ENCODE measurements around the gene KCNK15. TPM values are rescaled to one million over a fixed set of nuclear protein-coding genes. Genes with fewer than 3 reads are reported as not detected.

The KCNK15 gene
- total RNA-seq, 1 experiment from 2014 or later = 0.33 TPM

- Mint-ChIP-seq H3K27ac (peak overlapping the region in 2 of 3 experiments; percentile 15 to 90; a peak in 3 of 7 replicates), H3K9me3 (no peaks in the 10 kb centered on the region), H3K4me3 (peak overlapping the region in 1 of 2 experiments; percentile 15; a peak in 1 of 5 replicates), H3K36me3 (ENCODE audit: insufficient read depth in 1 of 3, low read depth in 3 of 3) (no peaks in the 10 kb centered on the region), H3K27me3 (ENCODE audit: low read depth) (peaks cover 3% of the 10 kb centered on the region; the same call in 1 of the 2 replicates), H3K4me1 (peaks cover 28 to 33% of the 10 kb centered on the region in 2 experiments)
- Histone ChIP-seq H4K20me1 (ENCODE audit: control insufficient read depth, insufficient read depth, insufficient read length) (no peaks in the 10 kb centered on the region), H4K91ac (ENCODE audit: insufficient read length, low read depth, low read length) (no peak overlapping the region), H3T11ph (ENCODE audit: low read length) (no peak overlapping the region), H3K18ac (ENCODE audit: insufficient read length, low read depth, low read length) (no peak overlapping the region), H2BK20ac (ENCODE audit: low read depth, low read length, poor library complexity, severe bottlenecking) (no peak overlapping the region), H3K4me2 (ENCODE audit: insufficient read depth, insufficient read length, low read length) (peak overlapping the region; percentile 1), H3K79me1 (ENCODE audit: insufficient read depth, low read depth, low read length, poor library complexity, severe bottlenecking) (no peaks in the 10 kb centered on the region), H2BK15ac (ENCODE audit: low read depth, low read length) (no peak overlapping the region), H3K23ac (ENCODE audit: insufficient read length, low read depth, low read length) (no peak overlapping the region), H4K5ac (ENCODE audit: insufficient read length, low read depth, low read length) (no peak overlapping the region), H2BK120ac (ENCODE audit: low read depth, low read length, poor library complexity, severe bottlenecking) (no peak overlapping the region), H3K56ac (ENCODE audit: insufficient read length, low read depth, low read length) (no peak overlapping the region), H3K27me3 (ENCODE audit: insufficient read depth, low read length) (no peaks in the 10 kb centered on the region), H3K4ac (ENCODE audit: low read depth, low read length) (no peak overlapping the region), H3K27ac (ENCODE audit: insufficient read length, low read depth, low read length) (peak overlapping the region; percentile 40), H3K23me2 (ENCODE audit: insufficient read length, low read depth, low read length, poor library complexity, severe bottlenecking) (no peaks in the 10 kb centered on the region), H2AK5ac (ENCODE audit: insufficient read length, low read length) (no peak overlapping the region), H2BK5ac (ENCODE audit: insufficient read length, low read length) (no peak overlapping the region), H2AFZ (ENCODE audit: low read length) (no peak overlapping the region), H2BK12ac (ENCODE audit: insufficient read length, low read depth, low read length) (no peak overlapping the region), H3K9me3 (ENCODE audit: control insufficient read depth, low read depth, low read length) (no peaks in the 10 kb centered on the region), H4K8ac (replicated peaks; ENCODE audit: insufficient read length, low read depth, low read length) (no peak overlapping the region), H3K4me1 (ENCODE audit: insufficient read depth, low read length) (peaks cover 17% of the 10 kb centered on the region; the same call in 1 of the 2 replicates), H3K79me2 (ENCODE audit: insufficient read depth, low read length) (no peaks in the 10 kb centered on the region), H3K9ac (ENCODE audit: extremely low read depth, insufficient read length, low read length) (no peak overlapping the region), H3K14ac (ENCODE audit: insufficient read depth, low read length) (no peak overlapping the region)
- no CpG with 5 or more reads among the region's 1 CpG for WGBS (ENCODE audit: extremely low coverage, insufficient read length, low lambda C conversion rate)
- no peak for TF ChIP-seq CTCF (conservative IDR thresholded peaks at IDR 0.05)
- peak; percentile 40 for DNase-seq
Observed at GRCh38 chr20:44784688-44785087, 39.0 kb downstream of the KCNK15 start.
